HCT116 (cell line): ENCODE results near the gene SCNN1B. TPM values are rescaled to one million over a fixed set of nuclear protein-coding genes. Genes with fewer than 3 reads are reported as not detected.

Experiments
- ATAC-seq: fragments of 200-7000 bp; cut with Tn5 transposase; 2 replicates; pipeline ENCODE4 v1.9.1; 2020; ENCODE audit warnings: mild to moderate bottlenecking, moderate library complexity
- BruUV-seq: library from RNA; stranded (reverse); fragments of 400-500 nt; replicated peaks from 2 replicates; lab custom pipeline; 2021; lab: Mats Ljungman, UMichigan
- CTCF ChIA-PET: fragments of 300-600 bp; sonication (Branson Sonifier 250); formaldehyde crosslinking; loops from one replicate; lab custom pipeline; 2021; ENCODE audit warnings: antibody characterized with exemption; lab: Charles Lee
- POLR2A ChIA-PET: fragments of 300-600, 350-600 bp; sonication (Branson Sonifier 250); formaldehyde crosslinking; loops from one replicate; lab custom pipeline; 2021; ENCODE audit warnings: antibody characterized with exemption; lab: Charles Lee
- RAD21 ChIA-PET, 2 experiments: fragments of 300-600 bp; sonication (Branson Sonifier 250); formaldehyde crosslinking; loops; one replicate each; lab custom pipeline; 2023; ENCODE audit warnings: low total read pairs in 2 of 2; ENCODE audit not compliant: uncharacterized antibody in 2 of 2, unreplicated experiment in 2 of 2, low non-redundant PET in 1 of 2; lab: Charles Lee
- DNase-seq: peaks from one replicate; pipeline ENCODE4 v3.0.0-alpha.2; 2010; ENCODE audit warnings: low read depth, low spot score
- H2AFZ ChIP-seq: fragments of 200-600 bp; shearing (Covaris generic), sonication (generic); 2 replicates; pipeline ENCODE4 v1.6.1; 2017; ENCODE audit warnings: low read depth, mixed run types, mixed read lengths, antibody characterized with exemption, low read length; ENCODE audit not compliant: poor library complexity, severe bottlenecking
- H3K27ac ChIP-seq: 2 replicates; pipeline ENCODE4 v1.5.1; 2012; ENCODE audit warnings: low read depth, low read length
- H3K27me3 ChIP-seq: fragments of 200-600 bp; sonication (generic); 2 replicates; pipeline ENCODE4 v1.6.1; 2016; ENCODE audit warnings: mixed run types, low read length, mixed read lengths; ENCODE audit not compliant: insufficient read depth
- H3K36me3 ChIP-seq, 2 experiments: fragments of 200-500 bp in 1 of 2; fragments of 200-600 bp in 1 of 2; sonication (Bioruptor generic) in 1 of 2; sonication (generic) in 1 of 2; 2 replicates each; pipeline versions ENCODE4 v1.5.1 to v1.6.1; 2014 to 2016; ENCODE audit warnings: low read length in 2 of 2, inconsistent platforms in 1 of 2, mixed read lengths in 1 of 2, mixed run types in 1 of 2; ENCODE audit not compliant: insufficient read depth in 2 of 2, control insufficient read depth in 1 of 2
- H3K4me1 ChIP-seq, 2 experiments: fragments of 200-600 bp in 1 of 2; sonication (generic) in 1 of 2; 2 replicates each; pipeline versions ENCODE4 v1.5.1 to v1.6.1; 2012 to 2017; ENCODE audit warnings: low read length in 2 of 2, inconsistent platforms in 1 of 2, mild to moderate bottlenecking in 1 of 2, mixed read lengths in 1 of 2, mixed run types in 1 of 2, moderate library complexity in 1 of 2; ENCODE audit not compliant: insufficient read depth in 2 of 2, control insufficient read depth in 1 of 2
- H3K4me2 ChIP-seq: fragments of 200-600 bp; sonication (generic); 2 replicates; pipeline ENCODE4 v1.6.1; 2017; ENCODE audit warnings: mixed run types, low read length, mixed read lengths
- H3K4me3 ChIP-seq, 2 experiments: fragments of 200-600 bp in 1 of 2; sonication (generic) in 1 of 2; replicated peaks in 1 of 2; 2 replicates each; pipeline ENCODE4 v1.5.1; 2011 to 2016; ENCODE audit warnings: low read length in 2 of 2, control low read depth in 1 of 2, low read depth in 1 of 2, mild to moderate bottlenecking in 1 of 2, mixed read lengths in 1 of 2, mixed run types in 1 of 2
- H3K79me2 ChIP-seq: fragments of 200-600 bp; sonication (generic); 2 replicates; pipeline ENCODE4 v1.6.1; 2017; ENCODE audit warnings: mild to moderate bottlenecking, mixed run types, low read length, moderate library complexity, mixed read lengths; ENCODE audit not compliant: insufficient read depth
- H3K9ac ChIP-seq: fragments of 200-600 bp; sonication (generic); 2 replicates; pipeline ENCODE4 v1.6.1; 2016; ENCODE audit warnings: low read length, mixed read lengths
- H3K9me2 ChIP-seq: fragments of 200-600 bp; sonication (generic), shearing (Covaris generic); 2 replicates; pipeline ENCODE4 v1.6.1; 2017; ENCODE audit warnings: mixed run types, mild to moderate bottlenecking, moderate library complexity; ENCODE audit not compliant: insufficient read depth
- H3K9me3 ChIP-seq, 2 experiments: fragments of 200-500 bp in 1 of 2; fragments of 200-600 bp in 1 of 2; sonication (Bioruptor generic) in 1 of 2; sonication (generic) in 1 of 2; 2 replicates each; pipeline ENCODE4 v1.6.1; 2014 to 2017; ENCODE audit warnings: low read length in 2 of 2, mixed read lengths in 2 of 2, inconsistent platforms in 1 of 2, low read depth in 1 of 2, mild to moderate bottlenecking in 1 of 2, mixed run types in 1 of 2, moderate library complexity in 1 of 2; ENCODE audit not compliant: control insufficient read depth in 1 of 2, insufficient read depth in 1 of 2
- H4K20me1 ChIP-seq: fragments of 200-600 bp; sonication (generic), shearing (Covaris generic); 2 replicates; pipeline ENCODE4 v1.6.1; 2017; ENCODE audit warnings: mixed run types, mild to moderate bottlenecking, moderate library complexity; ENCODE audit not compliant: insufficient read depth
- CEBPB ChIP-seq: IDR thresholded peaks from 2 replicates; pipeline ENCODE4 v1.6.1; 2012; ENCODE audit warnings: low read depth
- EGR1 ChIP-seq: IDR thresholded peaks from 2 replicates; pipeline ENCODE4 v1.6.1; 2012; ENCODE audit warnings: low read depth
- ELF1 ChIP-seq: IDR thresholded peaks from 2 replicates; pipeline ENCODE4 v1.6.1; 2012; ENCODE audit warnings: low read depth, borderline replicate concordance
- EZH2 ChIP-seq: fragments of 200-600 bp; sonication (generic); IDR thresholded peaks from 2 replicates; pipeline ENCODE4 v1.6.1; 2017; ENCODE audit warnings: antibody characterized with exemption, mixed run types
- EZH2phosphoT487 ChIP-seq: fragments of 200-600 bp; IDR thresholded peaks from 2 replicates; pipeline ENCODE4 v1.6.1; 2018; ENCODE audit warnings: antibody characterized with exemption, borderline replicate concordance
- FOSL1 ChIP-seq: IDR thresholded peaks from 2 replicates; pipeline ENCODE4 v1.6.1; 2012; ENCODE audit warnings: low read depth
- MAX ChIP-seq: IDR thresholded peaks from 2 replicates; pipeline ENCODE4 v1.6.1; 2012
- POLR2A ChIP-seq: IDR thresholded peaks from 2 replicates; pipeline ENCODE4 v1.7.0; 2011; ENCODE audit warnings: borderline replicate concordance; ENCODE audit not compliant: insufficient read depth, insufficient read length; ENCODE audit errors: extremely low read depth
- POLR2AphosphoS5 ChIP-seq: IDR thresholded peaks from 2 replicates; pipeline ENCODE4 v1.6.1; 2011; ENCODE audit warnings: mild to moderate bottlenecking, low read depth, low read length, moderate library complexity
- RAD21 ChIP-seq: IDR thresholded peaks from 2 replicates; pipeline ENCODE4 v1.6.1; 2012; ENCODE audit warnings: low read depth, mild to moderate bottlenecking
- REST ChIP-seq: IDR thresholded peaks from 2 replicates; pipeline ENCODE4 v1.6.1; 2012; ENCODE audit warnings: low read depth
- SIN3A ChIP-seq: IDR thresholded peaks from 2 replicates; pipeline ENCODE4 v1.6.1; 2012; ENCODE audit warnings: low read depth
- SRF ChIP-seq: IDR thresholded peaks from 2 replicates; pipeline ENCODE4 v1.6.1; 2012; ENCODE audit warnings: low read depth
- TCF7L2 ChIP-seq: IDR thresholded peaks from 2 replicates; pipeline ENCODE4 v1.7.0; 2011; ENCODE audit warnings: borderline replicate concordance, inconsistent platforms; ENCODE audit not compliant: insufficient read depth, insufficient read length; ENCODE audit errors: extremely low read depth
- YY1 ChIP-seq: IDR thresholded peaks from 2 replicates; pipeline ENCODE4 v1.6.1; 2011; ENCODE audit warnings: low read length, low read depth, moderate library complexity, mild to moderate bottlenecking; ENCODE audit not compliant: insufficient replicate concordance; ENCODE audit errors: extremely low read depth
- ZBTB33 ChIP-seq: IDR thresholded peaks from 2 replicates; pipeline ENCODE4 v1.6.1; 2011; ENCODE audit warnings: mild to moderate bottlenecking, low read length, moderate library complexity; ENCODE audit not compliant: insufficient replicate concordance; ENCODE audit errors: extremely low read depth
- ZFX ChIP-seq: fragments of 450-650 bp; IDR thresholded peaks from 2 replicates; pipeline ENCODE4 v1.6.1; 2017
- ZNF274 ChIP-seq: fragments of 200-500 bp; sonication (Bioruptor generic); IDR thresholded peaks from 2 replicates; pipeline ENCODE4 v1.6.1; 2014; ENCODE audit warnings: mild to moderate bottlenecking, low read depth, low read length, inconsistent platforms
- intact Hi-C: fragments of 100-400 bp; cut with micrococcal nuclease; formaldehyde crosslinking; loops from 2 replicates; pipeline ENCODE4 v1.10.0; 2022
- total RNA-seq: library from RNA; stranded (reverse); gene quantifications from one replicate; pipeline ENCODE4 v1.2.1, GENCODE V29; 2021; ENCODE audit not compliant: unreplicated experiment
- TF ChIP-seq, protein P1 (sequence below): IDR thresholded peaks from 2 replicates; pipeline ENCODE4 v1.6.1; 2012

Gene SCNN1B
- total RNA-seq, 1 experiment from 2014 or later = 0.37 TPM

DNA sequence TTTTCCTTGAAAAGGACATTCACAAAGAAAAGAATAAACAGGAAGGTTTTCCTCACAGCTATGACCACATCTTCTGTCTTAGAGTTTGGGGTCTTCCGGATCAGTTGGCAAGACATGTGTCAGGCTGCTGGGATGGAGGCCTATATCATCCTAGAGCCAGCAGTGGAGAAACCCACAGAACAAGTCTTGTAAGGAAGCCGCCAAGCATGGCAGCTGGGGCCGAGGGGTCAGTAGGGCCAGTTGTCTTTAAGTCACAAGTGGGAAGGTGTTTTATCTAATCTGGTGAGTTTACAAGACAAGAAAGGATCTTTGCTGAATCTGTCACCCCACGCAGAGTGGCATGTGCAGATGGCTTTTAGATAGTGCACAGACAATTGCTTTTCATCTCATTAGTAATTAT is 25.7 kb downstream of the SCNN1B start:
- no peak overlapping the region for H3K27ac ChIP-seq
- no TSS peak for BruUV-seq
- no peaks in the 10 kb centered on the region for H3K9me2 ChIP-seq
- no peaks in the 10 kb centered on the region for H3K27me3 ChIP-seq
- TF ChIP-seq EZH2phosphoT487 (no peak), MAX (no peak), RAD21 (no peak), EGR1 (no peak), ZNF274 (no peak), SRF (no peak), REST (no peak), FOSL1 (no peak), EZH2 (no peak), CEBPB (no peak), ZBTB33 (no peak), ELF1 (no peak), ZFX (no peak), POLR2A (no peak), TCF7L2 (no peak), POLR2AphosphoS5 (no peak), SIN3A (no peak), YY1 (no peak)
- TF ChIP-seq, protein P1, sequence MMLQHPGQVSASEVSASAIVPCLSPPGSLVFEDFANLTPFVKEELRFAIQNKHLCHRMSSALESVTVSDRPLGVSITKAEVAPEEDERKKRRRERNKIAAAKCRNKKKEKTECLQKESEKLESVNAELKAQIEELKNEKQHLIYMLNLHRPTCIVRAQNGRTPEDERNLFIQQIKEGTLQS = no peak
- intact Hi-C loops = loop anchor here (10.0 kb wide), 1 partner anchor 103 kb away; no protein-coding TSS in a partner anchor
- H3K4me1 ChIP-seq = no peaks in the 10 kb centered on the region
- DNase-seq (no peak), ATAC-seq (no peak)
- RAD21 ChIA-PET = no interaction called here
- no peak overlapping the region for H3K4me3 ChIP-seq
- POLR2A ChIA-PET = no interaction called here
- H3K79me2 ChIP-seq = no peaks in the 10 kb centered on the region
- H3K9ac ChIP-seq = no peak overlapping the region
- no peaks in the 10 kb centered on the region for H3K9me3 ChIP-seq
- H2AFZ ChIP-seq = no peak overlapping the region
- H3K4me2 ChIP-seq = no peak overlapping the region
- CTCF ChIA-PET = interaction anchor here (0.6 kb wide), 1 partner anchor 96 kb away, joined by 3 read pairs; no protein-coding TSS in a partner anchor
- no peaks in the 10 kb centered on the region for H3K36me3 ChIP-seq
- H4K20me1 ChIP-seq = no peaks in the 10 kb centered on the region
